Colonic mucosa (tissue), 4 donors: Measurements from ENCODE around the gene MERTK. TPM values are rescaled to one million over a fixed set of nuclear protein-coding genes. Genes with fewer than 3 reads are reported as not detected.

Experiments
- DNase-seq: peaks from one replicate; pipeline ENCODE4 v3.0.0-alpha.2; 2020
- H3K27ac ChIP-seq: fragments of 200-600 bp; one replicate; pipeline ENCODE4 v1.8.0; 2021
- H3K27me3 ChIP-seq: fragments of 200-600 bp; one replicate; pipeline ENCODE4 v1.8.0; 2021
- H3K36me3 ChIP-seq: fragments of 200-600 bp; one replicate; pipeline ENCODE4 v1.8.0; 2021
- H3K4me1 ChIP-seq: fragments of 200-600 bp; one replicate; pipeline ENCODE4 v1.8.0; 2021; ENCODE audit warnings: mild to moderate bottlenecking
- H3K4me3 ChIP-seq: fragments of 200-600 bp; one replicate; pipeline ENCODE4 v1.8.0; 2021
- H3K9ac ChIP-seq, 2 donors: one replicate each; pipeline ENCODE4 v1.7.0; 2013; ENCODE audit warnings: control low read depth in 2 of 2, low read depth in 2 of 2, low read length in 2 of 2
- H3K9me3 ChIP-seq: fragments of 200-600 bp; one replicate; pipeline ENCODE4 v1.8.0; 2021
- CTCF ChIP-seq: fragments of 200-600 bp; IDR thresholded peaks from one replicate; pipeline ENCODE4 v1.8.0; 2022; ENCODE audit warnings: antibody characterized with exemption, mild to moderate bottlenecking
- intact Hi-C: fragments of 100-400 bp; cut with DNase I; formaldehyde crosslinking; loops from one replicate; pipeline ENCODE4 v1.14.1; 2022
- total RNA-seq, 2 donors: library from RNA; stranded (reverse); fragmentation: NEBNext Ultra II Directional in 1 of 2; extraction: Animal tissue kit (Norgen Biotek cat#: 25700) in 1 of 2; gene quantifications; one replicate each; pipeline ENCODE4 v1.2.1, GENCODE V29; 2021
- donor health status: healthy.
- donor health status: DM: no; HTN: no; CAD: no.
- donor health status: DM: no; HTN: no; CAD: no.

The MERTK gene
- total RNA-seq, 2 donors from 2014 or later: 3.9 TPM

- Histone ChIP-seq H3K9ac (no peak overlapping the region), H3K4me1 (no peaks in the 10 kb centered on the region), H3K27ac (no peak overlapping the region), H3K4me3 (no peak overlapping the region), H3K9me3 (no peaks in the 10 kb centered on the region), H3K27me3 (no peaks in the 10 kb centered on the region), H3K36me3 (no peaks in the 10 kb centered on the region)
- TF ChIP-seq CTCF: no peak
- DNase-seq: no peak
- intact Hi-C loops: no loop called here
These were observed 77.4 kb downstream of the MERTK start for GRCh38 chr2:111975819-111976218.

- Histone ChIP-seq H3K36me3 (no peaks in the 10 kb centered on the region), H3K27me3 (no peaks in the 10 kb centered on the region), H3K9me3 (no peaks in the 10 kb centered on the region), H3K4me3 (no peak overlapping the region), H3K4me1 (no peaks in the 10 kb centered on the region), H3K9ac (no peak overlapping the region), H3K27ac (no peak overlapping the region)
- no peak for DNase-seq
- TF ChIP-seq CTCF: no peak
- intact Hi-C loops: no loop called here
These were observed 78.8 kb downstream of the MERTK start for GRCh38 chr2:111977240-111977639.

GRCh38 chr2:111978452-111979170 is 80.2 kb downstream of the MERTK start:
- Histone ChIP-seq H3K4me3 (no peak overlapping the region), H3K9ac (no peak overlapping the region), H3K9me3 (no peaks in the 10 kb centered on the region), H3K4me1 (no peaks in the 10 kb centered on the region), H3K27ac (no peak overlapping the region), H3K36me3 (no peaks in the 10 kb centered on the region), H3K27me3 (no peaks in the 10 kb centered on the region)
- no peak for DNase-seq
- TF ChIP-seq CTCF: no peak
- intact Hi-C loops: no loop called here

GRCh38 chr2:111981666-111982065 is 83.3 kb downstream of the MERTK start:
- no peak for TF ChIP-seq CTCF
- Histone ChIP-seq H3K27ac (no peak overlapping the region), H3K36me3 (no peaks in the 10 kb centered on the region), H3K4me3 (no peak overlapping the region), H3K4me1 (no peaks in the 10 kb centered on the region), H3K9me3 (no peaks in the 10 kb centered on the region), H3K9ac (no peak overlapping the region), H3K27me3 (no peaks in the 10 kb centered on the region)
- intact Hi-C loops: no loop called here
- no peak for DNase-seq

- H3K27me3 ChIP-seq: no peaks in the 10 kb centered on the region
- no peaks in the 10 kb centered on the region for H3K36me3 ChIP-seq
- no peaks in the 10 kb centered on the region for H3K4me1 ChIP-seq
- no peak overlapping the region for H3K4me3 ChIP-seq
- H3K9ac ChIP-seq: no peak overlapping the region
- no peaks in the 10 kb centered on the region for H3K9me3 ChIP-seq
- no peak for DNase-seq
- TF ChIP-seq CTCF: no peak
- intact Hi-C loops: no loop called here
- no peak overlapping the region for H3K27ac ChIP-seq
These were observed 84.4 kb downstream of the MERTK start for GRCh38 chr2:111982822-111983221.
